Measurements from ENCODE around the gene LRP8. TPM values are rescaled to one million over a fixed set of nuclear protein-coding genes. Genes with fewer than 3 reads are reported as not detected.

Gene LRP8
- polyA plus RNA-seq, 1 donor (not counting 4 experiments of a cell fraction or from before 2014, with no cell fraction given), result 31.0 TPM

DNA sequence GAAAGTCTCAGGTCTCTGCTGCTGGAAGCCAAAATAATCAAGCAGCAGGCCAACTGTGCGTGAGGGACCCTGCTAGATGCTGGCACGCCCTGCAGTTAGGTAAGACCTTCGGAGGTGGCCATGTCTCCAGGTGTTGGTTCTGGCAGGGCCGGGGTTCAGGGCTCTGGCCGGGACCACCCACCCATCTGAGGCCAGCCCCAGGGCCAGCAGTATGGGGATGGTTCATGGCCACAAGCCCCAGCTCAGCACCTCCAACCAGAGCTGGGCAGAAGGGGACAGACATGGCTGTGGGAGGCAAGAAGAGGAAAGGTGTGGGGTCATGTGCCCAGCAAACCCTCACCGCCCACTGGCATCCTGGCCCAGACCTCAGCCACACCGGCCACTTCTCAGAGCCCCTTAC, 23.3 kb downstream of the LRP8 start:
- H3K36me3 ChIP-seq (ENCODE audit: control insufficient read depth in 2 of 2, extremely low read depth in 1 of 2, insufficient read depth in 2 of 2, low read length in 2 of 2), result peaks cover 0 to 11% of the 10 kb centered on the region in 2 experiments
- peaks cover 37% of the 10 kb centered on the region for H3K79me2 ChIP-seq (ENCODE audit: control insufficient read depth, insufficient read depth, low read length)
- no peaks in the 10 kb centered on the region for H4K20me1 ChIP-seq (ENCODE audit: control insufficient read depth, extremely low read depth, insufficient read depth, low read length)
- H3K27me3 ChIP-seq (ENCODE audit: control insufficient read depth, extremely low read depth, insufficient read depth, low read length), result no peaks in the 10 kb centered on the region
- no peak overlapping the region for H3K9ac ChIP-seq (ENCODE audit: control insufficient read depth, extremely low read depth, insufficient read depth, low read length)
- DNase-seq (ENCODE audit: low read depth, low spot score) (no peak), FAIRE-seq (no peak)
- H3K4me2 ChIP-seq (ENCODE audit: control insufficient read depth, extremely low read depth, insufficient read depth, low read depth, low read length), result no peak overlapping the region
- H3K4me1 ChIP-seq (ENCODE audit: control insufficient read depth, extremely low read depth, insufficient read depth, low read length), result peaks cover 9% of the 10 kb centered on the region
- dilution Hi-C loops (cut with MboI; ENCODE audit: extremely low pct_ligation_motif_present, low sequenced_read_pairs), result no loop called here
- H3K27ac ChIP-seq (ENCODE audit: control insufficient read depth, insufficient read depth, low read length), result no peak overlapping the region
- TF ChIP-seq, protein P1, sequence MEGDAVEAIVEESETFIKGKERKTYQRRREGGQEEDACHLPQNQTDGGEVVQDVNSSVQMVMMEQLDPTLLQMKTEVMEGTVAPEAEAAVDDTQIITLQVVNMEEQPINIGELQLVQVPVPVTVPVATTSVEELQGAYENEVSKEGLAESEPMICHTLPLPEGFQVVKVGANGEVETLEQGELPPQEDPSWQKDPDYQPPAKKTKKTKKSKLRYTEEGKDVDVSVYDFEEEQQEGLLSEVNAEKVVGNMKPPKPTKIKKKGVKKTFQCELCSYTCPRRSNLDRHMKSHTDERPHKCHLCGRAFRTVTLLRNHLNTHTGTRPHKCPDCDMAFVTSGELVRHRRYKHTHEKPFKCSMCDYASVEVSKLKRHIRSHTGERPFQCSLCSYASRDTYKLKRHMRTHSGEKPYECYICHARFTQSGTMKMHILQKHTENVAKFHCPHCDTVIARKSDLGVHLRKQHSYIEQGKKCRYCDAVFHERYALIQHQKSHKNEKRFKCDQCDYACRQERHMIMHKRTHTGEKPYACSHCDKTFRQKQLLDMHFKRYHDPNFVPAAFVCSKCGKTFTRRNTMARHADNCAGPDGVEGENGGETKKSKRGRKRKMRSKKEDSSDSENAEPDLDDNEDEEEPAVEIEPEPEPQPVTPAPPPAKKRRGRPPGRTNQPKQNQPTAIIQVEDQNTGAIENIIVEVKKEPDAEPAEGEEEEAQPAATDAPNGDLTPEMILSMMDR (optimal IDR thresholded peaks at IDR 0.05 in 1 of 3, IDR thresholded peaks at IDR 0.05 in 1 of 3, conservative IDR thresholded peaks at IDR 0.05 in 1 of 3; ENCODE audit: extremely low read depth in 1 of 3, insufficient read depth in 2 of 3, low read length in 3 of 3), result no peak
- TF ChIP-seq EZH2 (IDR thresholded peaks at IDR 0.05; ENCODE audit: low read length), result no peak
- no peaks in the 10 kb centered on the region for H3K9me1 ChIP-seq (ENCODE audit: control insufficient read depth, extremely low read depth, insufficient read depth, low read length)
- no peak overlapping the region for H3K4me3 ChIP-seq (ENCODE audit: control insufficient read depth in 2 of 3, extremely low read depth in 1 of 3, insufficient read depth in 2 of 3, low read depth in 1 of 3, low read length in 3 of 3)
- no peak overlapping the region for H2AFZ ChIP-seq (ENCODE audit: control insufficient read depth, low read length)
- no peaks in the 10 kb centered on the region for H3K9me3 ChIP-seq (ENCODE audit: control insufficient read depth, low read depth, low read length)

DNA sequence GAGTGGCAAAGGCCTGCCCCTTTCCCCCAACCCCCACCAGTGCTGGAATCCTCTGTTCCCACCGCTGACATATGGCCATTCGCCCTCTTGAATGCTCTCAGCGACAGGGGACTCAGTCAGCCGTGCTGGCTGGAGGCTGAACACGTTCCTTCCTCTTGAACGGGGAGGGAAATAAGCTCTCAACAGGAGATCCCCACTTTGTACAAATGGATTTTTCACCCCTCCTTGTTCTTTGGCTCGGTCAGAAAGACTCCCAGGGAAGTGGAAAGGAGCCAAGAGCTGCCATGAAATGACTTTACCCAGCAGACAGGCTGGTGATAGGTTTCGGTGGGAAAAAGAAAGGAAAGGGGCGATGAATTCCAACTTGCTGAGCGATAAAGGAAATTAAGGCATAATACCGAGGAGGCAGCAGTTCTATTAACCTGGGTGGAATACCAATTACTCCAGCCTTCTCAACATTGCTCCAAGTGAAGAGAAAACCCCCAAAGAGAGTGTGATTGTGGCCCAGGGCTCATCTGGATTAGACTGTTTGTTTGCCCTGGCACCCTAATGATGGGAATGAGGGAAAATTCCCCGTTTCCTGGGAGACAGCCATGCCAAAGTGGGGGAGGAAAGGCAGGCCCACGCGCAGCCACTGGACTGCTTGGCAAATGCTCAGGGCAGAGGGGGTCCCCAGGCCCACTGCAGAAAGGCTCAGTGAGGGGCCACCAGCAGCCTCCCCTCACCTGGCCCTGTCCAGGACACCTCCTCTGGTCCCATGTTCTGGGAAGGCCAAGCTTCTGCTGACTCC, 23.9 kb downstream of the LRP8 start:
- H3K79me2 ChIP-seq (ENCODE audit: control insufficient read depth, insufficient read depth, low read length), result peaks cover 37% of the 10 kb centered on the region
- no peak for DNase-seq (ENCODE audit: low read depth, low spot score)
- no peak for TF ChIP-seq EZH2 (IDR thresholded peaks at IDR 0.05; ENCODE audit: low read length)
- TF ChIP-seq, protein P1 (optimal IDR thresholded peaks at IDR 0.05 in 1 of 3, IDR thresholded peaks at IDR 0.05 in 1 of 3, conservative IDR thresholded peaks at IDR 0.05 in 1 of 3; ENCODE audit: extremely low read depth in 1 of 3, insufficient read depth in 2 of 3, low read length in 3 of 3), result no peak
- no peak overlapping the region for H2AFZ ChIP-seq (ENCODE audit: control insufficient read depth, low read length)
- H3K4me1 ChIP-seq (ENCODE audit: control insufficient read depth, extremely low read depth, insufficient read depth, low read length), result peaks cover 9% of the 10 kb centered on the region
- H3K9me1 ChIP-seq (ENCODE audit: control insufficient read depth, extremely low read depth, insufficient read depth, low read length), result no peaks in the 10 kb centered on the region
- H3K4me3 ChIP-seq (ENCODE audit: control insufficient read depth in 2 of 3, extremely low read depth in 1 of 3, insufficient read depth in 2 of 3, low read depth in 1 of 3, low read length in 3 of 3), result no peak overlapping the region
- no peak overlapping the region for H3K9ac ChIP-seq (ENCODE audit: control insufficient read depth, extremely low read depth, insufficient read depth, low read length)
- no peak for FAIRE-seq
- H3K4me2 ChIP-seq (ENCODE audit: control insufficient read depth, extremely low read depth, insufficient read depth, low read depth, low read length), result no peak overlapping the region
- no peaks in the 10 kb centered on the region for H4K20me1 ChIP-seq (ENCODE audit: control insufficient read depth, extremely low read depth, insufficient read depth, low read length)
- H3K9me3 ChIP-seq (ENCODE audit: control insufficient read depth, low read depth, low read length), result no peaks in the 10 kb centered on the region
- H3K27me3 ChIP-seq (ENCODE audit: control insufficient read depth, extremely low read depth, insufficient read depth, low read length), result no peaks in the 10 kb centered on the region
- H3K36me3 ChIP-seq (ENCODE audit: control insufficient read depth in 2 of 2, extremely low read depth in 1 of 2, insufficient read depth in 2 of 2, low read length in 2 of 2), result peaks cover 0 to 7% of the 10 kb centered on the region in 2 experiments
- H3K27ac ChIP-seq (ENCODE audit: control insufficient read depth, insufficient read depth, low read length), result no peak overlapping the region
- dilution Hi-C loops (cut with MboI; ENCODE audit: extremely low pct_ligation_motif_present, low sequenced_read_pairs), result no loop called here
